22Rv1 (cell line): ENCODE data around the gene ULK3.

ENCODE experiments used
- ZFX ChIP-seq: fragments of 450-650 bp; IDR thresholded peaks from 2 replicates; pipeline ENCODE4 v1.6.1; 2017; ENCODE audit warnings: antibody characterized with exemption, borderline replicate concordance
- TF ChIP-seq, protein P1 (sequence below): fragments of 450-650 bp; IDR thresholded peaks from 2 replicates; pipeline ENCODE4 v1.5.1; 2017; ENCODE audit warnings: mild to moderate bottlenecking

- TF ChIP-seq, protein P1, sequence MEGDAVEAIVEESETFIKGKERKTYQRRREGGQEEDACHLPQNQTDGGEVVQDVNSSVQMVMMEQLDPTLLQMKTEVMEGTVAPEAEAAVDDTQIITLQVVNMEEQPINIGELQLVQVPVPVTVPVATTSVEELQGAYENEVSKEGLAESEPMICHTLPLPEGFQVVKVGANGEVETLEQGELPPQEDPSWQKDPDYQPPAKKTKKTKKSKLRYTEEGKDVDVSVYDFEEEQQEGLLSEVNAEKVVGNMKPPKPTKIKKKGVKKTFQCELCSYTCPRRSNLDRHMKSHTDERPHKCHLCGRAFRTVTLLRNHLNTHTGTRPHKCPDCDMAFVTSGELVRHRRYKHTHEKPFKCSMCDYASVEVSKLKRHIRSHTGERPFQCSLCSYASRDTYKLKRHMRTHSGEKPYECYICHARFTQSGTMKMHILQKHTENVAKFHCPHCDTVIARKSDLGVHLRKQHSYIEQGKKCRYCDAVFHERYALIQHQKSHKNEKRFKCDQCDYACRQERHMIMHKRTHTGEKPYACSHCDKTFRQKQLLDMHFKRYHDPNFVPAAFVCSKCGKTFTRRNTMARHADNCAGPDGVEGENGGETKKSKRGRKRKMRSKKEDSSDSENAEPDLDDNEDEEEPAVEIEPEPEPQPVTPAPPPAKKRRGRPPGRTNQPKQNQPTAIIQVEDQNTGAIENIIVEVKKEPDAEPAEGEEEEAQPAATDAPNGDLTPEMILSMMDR, result no peak
- TF ChIP-seq ZFX, result no peak
These were observed 33.7 kb downstream of the ULK3 start for GRCh38 chr15:74809242-74809641.
